Inferior parietal cortex (tissue), 1 donor: ENCODE measurements around the gene CCL22.
A peak's percentile ranks its signal among the peaks of the same experiment; 100 is the strongest.
"Not testable (repeated sequence)": the region's sequence is repeated elsewhere in the genome, so short reads cannot be mapped to it uniquely, and the experiment has no call there.

ENCODE experiments used
- DNase-seq: peaks from one replicate; pipeline ENCODE4 v3.0.0-alpha.2; 2016; ENCODE audit errors: extremely low spot score

CCL22 gene

DNA sequence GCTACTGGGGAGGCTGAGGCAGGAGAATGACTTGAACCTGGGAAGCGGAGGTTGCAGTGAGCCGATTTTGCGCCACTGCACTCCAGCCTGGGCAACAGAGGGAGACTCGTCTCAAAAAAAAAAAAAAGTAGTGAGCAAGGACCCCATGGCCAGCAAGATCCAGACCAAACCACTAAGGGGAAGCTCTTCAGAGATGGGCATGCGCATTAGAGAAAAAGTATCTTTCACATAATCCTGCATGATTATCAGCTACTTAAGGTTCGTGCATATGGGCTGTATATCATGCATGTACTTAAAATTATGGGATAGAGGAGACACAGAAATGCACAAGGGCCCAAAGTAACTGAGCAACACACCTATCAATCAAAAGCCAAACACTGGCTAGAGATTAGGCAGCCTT lies 10.7 kb upstream of the CCL22 start:
- DNase-seq, result no peak

- DNase-seq, result no peak
Observed at GRCh38 chr16:57348327-57348726, 10.3 kb upstream of the CCL22 start.

- no peak for DNase-seq
Observed at GRCh38 chr16:57349212-57350031, 9.2 kb upstream of the CCL22 start.

- DNase-seq, result no peak
Observed at GRCh38 chr16:57352636-57353047, 5.9 kb upstream of the CCL22 start.

DNA sequence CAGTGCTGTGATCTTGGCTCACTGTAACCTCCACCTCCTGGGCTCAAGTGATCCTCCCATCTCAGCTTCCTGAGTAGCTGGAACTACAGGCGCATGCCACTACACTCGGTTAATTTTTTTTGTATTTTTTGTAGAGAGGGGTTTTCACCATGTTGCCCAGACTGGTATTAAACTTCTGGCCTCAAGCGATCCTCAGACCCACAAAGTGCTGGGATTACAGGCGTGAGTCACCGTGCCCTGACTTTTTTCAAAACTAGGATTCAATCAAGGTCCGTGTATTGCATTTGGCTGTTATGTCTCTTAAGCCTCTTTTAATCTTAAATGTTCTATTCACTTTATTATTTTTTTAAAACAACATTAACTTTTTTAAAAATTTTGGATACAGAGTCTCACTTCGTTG lies 4.3 kb upstream of the CCL22 start:
- no peak for DNase-seq

GRCh38 chr16:57355898-57356414 lies 2.6 kb upstream of the CCL22 start:
- no peak for DNase-seq

GRCh38 chr16:57356547-57356946 lies 2.0 kb upstream of the CCL22 start:
- DNase-seq, result no peak

DNA sequence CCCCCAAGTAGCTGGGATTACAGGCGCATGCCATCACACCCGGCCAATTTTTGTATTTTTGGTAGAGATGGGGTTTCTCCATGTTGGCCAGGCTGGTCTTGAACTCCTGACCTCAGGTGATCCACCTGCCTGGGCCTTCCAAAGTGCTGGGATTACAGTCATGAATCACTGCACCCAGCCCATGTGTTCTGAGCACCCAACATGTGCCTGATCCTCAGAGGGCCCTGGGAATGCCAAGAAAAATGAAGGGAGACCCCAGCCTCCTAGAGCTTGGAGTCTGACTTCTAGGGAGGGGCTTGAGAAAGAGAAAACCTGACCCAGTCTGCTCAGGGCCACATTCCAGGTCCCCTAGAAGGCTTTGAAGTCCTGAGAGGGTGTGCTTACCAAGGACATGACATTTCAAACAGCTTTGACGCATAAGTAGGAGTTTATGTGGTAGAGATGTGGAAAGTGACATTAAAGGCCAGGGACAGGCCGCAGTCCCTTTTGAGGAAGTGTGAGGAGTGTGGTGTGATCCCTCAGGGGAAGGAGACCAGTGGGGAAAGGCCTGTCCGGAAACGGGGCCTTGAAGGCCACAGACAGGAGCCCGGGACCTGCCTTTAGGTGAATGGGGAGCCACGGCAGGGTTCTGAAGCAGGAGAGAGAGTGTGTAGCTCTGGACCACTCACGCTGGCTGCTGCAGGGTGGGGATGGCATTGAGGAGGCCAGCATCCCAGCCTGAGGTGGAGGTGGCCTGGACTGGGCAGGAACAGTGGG lies 1.1 kb upstream of the CCL22 start:
- no peak for DNase-seq

- DNase-seq, result no peak
Observed at GRCh38 chr16:57358086-57358420, 530 bp upstream of the CCL22 start.

- no peak for DNase-seq
Observed at GRCh38 chr16:57360321-57360935, 1.8 kb downstream of the CCL22 start.

DNA sequence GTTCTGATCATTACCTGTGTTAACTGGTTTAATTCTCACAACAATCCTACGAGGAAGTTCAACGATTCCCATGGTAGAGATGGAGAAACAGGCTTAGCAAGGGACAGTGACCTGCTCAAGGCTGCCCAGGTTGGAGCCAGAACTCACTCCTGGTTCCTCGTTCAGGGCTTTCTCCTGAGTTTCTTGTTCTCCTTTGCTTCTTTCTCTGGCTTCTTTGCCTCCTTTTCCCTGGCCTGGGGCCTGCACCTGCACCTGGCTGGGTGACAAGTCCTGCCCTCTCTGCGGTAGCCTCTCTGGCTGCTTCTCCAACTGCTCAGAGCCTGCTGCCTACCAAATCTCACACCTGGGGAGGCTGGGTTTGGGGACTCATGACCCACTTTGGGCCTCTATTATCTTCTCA lies 2.8 kb downstream of the CCL22 start:
- DNase-seq, result no peak

DNA sequence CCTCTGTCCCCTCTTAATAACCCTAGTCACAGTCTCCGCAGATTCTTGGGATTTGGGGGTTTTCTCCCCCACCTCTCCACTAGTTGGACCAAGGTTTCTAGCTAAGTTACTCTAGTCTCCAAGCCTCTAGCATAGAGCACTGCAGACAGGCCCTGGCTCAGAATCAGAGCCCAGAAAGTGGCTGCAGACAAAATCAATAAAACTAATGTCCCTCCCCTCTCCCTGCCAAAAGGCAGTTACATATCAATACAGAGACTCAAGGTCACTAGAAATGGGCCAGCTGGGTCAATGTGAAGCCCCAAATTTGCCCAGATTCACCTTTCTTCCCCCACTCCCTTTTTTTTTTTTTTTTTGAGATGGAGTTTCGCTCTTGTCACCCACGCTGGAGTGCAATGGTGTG lies 5.6 kb downstream of the CCL22 start:
- no peak for DNase-seq

GRCh38 chr16:57366544-57367040 lies 8.0 kb downstream of the CCL22 start:
- DNase-seq, result no peak

DNA sequence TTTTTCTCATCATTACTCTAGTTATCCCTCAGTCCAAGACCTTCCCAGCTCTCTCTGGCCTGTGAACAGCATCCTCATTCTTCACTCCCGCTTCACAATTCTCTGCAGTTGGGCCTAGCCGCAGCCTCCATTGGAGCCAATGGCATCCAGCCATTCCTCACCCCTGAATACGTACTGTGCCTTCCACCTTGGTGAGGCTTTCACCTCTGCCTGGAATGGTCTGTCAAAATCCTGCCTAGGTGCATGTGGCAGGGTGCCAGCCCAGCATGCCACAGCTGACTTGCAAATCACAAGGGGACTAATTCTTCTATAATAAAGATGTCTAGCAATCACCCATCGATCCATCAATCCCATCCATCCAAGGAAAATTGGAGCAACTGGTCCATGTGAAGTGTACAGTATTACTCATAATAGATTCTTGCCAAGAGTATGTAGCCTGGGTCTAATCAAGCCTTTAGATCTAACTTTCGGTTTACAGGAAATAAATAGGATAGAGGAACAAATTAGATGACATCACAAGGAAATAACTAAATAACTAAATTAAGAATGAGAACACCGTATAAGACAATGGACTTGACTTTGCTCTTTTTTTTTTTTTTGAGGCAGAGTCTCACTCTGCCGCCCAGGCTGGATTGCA lies 8.7 kb downstream of the CCL22 start:
- no peak for DNase-seq

DNA sequence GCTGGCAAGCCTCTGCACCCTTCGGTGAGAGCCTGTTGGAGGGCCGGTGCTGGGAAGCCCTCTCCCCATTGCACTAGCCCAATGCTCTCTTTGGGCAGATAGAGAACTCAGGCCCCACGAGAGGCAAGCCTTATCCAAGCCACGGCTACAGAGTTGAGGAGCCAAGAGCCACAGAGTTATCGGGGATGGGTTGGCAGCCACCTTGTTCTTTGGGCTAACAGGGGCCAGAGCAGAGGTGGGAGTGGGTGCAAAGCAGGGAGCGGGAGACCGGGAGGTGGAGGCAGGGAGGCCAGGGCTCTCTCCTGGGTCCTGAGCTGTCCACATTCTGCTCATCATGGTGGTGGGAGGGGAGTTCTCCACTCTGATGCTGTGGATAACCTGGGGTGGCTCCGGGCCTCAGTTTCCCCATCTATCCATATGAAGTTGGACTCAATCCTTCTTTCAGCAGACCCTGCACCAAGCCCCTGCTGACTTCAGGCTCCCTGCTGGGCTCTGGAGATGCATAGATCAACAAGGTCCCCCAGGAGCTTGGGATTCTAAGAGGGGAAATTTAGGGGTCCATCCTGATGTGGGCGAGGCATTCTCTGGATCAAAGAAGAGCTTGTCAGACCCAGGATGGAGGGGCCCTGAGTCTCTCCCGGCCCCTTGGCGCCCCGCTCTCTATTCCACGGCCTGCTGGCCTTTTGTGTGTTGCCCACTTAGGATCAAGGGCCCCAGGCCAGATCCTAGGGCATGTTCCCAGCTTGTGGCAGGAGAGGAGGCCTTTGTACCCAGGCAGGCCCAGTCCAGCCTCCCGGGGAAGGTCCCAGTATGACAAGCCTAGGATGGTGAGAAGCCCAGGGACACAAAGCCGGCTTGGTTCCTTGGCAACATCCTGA lies 13.2 kb downstream of the CCL22 start:
- no peak for DNase-seq

GRCh38 chr16:57372372-57373116 lies 14.0 kb downstream of the CCL22 start, which contains the start of gene CX3CL1:
Gene CX3CL1 (plus strand): TSS chr16:57372490. CDS start chr16:57372569, 79 bp downstream.
- peak; percentile 63 for DNase-seq

- DNase-seq, result no peak
Observed at GRCh38 chr16:57373117-57373947, 14.7 kb downstream of the CCL22 start.

- DNase-seq, result peak; percentile 45
Observed at GRCh38 chr16:57374067-57374534, 15.5 kb downstream of the CCL22 start.

GRCh38 chr16:57374925-57375465 lies 16.4 kb downstream of the CCL22 start:
- DNase-seq, result not testable (repeated sequence)
